ENCODE results near the gene TMEM131. TPM values are rescaled to one million over a fixed set of nuclear protein-coding genes. Genes with fewer than 3 reads are reported as not detected.

TMEM131 gene
- total and polyA plus RNA-seq, 3 donors from 2014 or later = 35.0 to 54.8 (median 49.6) TPM

DNA sequence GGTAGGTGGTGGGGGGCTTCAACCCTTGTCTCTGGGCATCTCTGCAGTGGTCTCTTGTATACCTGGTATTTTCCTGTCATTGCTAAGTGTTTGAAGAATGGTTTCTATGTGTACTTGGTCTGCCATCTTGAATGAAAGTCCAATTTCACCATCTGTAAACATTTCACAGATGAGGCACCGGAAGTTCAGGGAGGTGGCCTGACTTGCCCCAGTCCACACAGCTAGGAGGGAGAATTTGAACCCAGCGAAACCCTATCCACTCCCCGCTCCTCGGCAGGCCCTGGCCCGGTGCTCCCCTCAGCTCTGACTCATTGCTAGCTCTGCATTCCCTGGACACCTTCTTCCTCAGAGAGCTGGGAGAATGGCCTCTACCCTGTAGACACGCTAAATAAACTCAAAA is 251.8 kb downstream of the TMEM131 start:
- no peak for DNase-seq
- TF ChIP-seq POLR2A (IDR thresholded peaks at IDR 0.05) = no peak
- TF ChIP-seq, protein P1, sequence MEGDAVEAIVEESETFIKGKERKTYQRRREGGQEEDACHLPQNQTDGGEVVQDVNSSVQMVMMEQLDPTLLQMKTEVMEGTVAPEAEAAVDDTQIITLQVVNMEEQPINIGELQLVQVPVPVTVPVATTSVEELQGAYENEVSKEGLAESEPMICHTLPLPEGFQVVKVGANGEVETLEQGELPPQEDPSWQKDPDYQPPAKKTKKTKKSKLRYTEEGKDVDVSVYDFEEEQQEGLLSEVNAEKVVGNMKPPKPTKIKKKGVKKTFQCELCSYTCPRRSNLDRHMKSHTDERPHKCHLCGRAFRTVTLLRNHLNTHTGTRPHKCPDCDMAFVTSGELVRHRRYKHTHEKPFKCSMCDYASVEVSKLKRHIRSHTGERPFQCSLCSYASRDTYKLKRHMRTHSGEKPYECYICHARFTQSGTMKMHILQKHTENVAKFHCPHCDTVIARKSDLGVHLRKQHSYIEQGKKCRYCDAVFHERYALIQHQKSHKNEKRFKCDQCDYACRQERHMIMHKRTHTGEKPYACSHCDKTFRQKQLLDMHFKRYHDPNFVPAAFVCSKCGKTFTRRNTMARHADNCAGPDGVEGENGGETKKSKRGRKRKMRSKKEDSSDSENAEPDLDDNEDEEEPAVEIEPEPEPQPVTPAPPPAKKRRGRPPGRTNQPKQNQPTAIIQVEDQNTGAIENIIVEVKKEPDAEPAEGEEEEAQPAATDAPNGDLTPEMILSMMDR (IDR thresholded peaks at IDR 0.05) = no peak
- Histone ChIP-seq H3K4me3 (no peak overlapping the region), H3K36me3 (ENCODE audit: low read depth, missing control alignments) (no peaks in the 10 kb centered on the region), H3K4me1 (no peaks in the 10 kb centered on the region), H3K27me3 (no peaks in the 10 kb centered on the region), H3K27ac (no peak overlapping the region), H3K9me3 (no peaks in the 10 kb centered on the region)
- intact Hi-C loops (cut with DNase I; ENCODE audit: low total_unique reads) = no loop called here
- WGBS, 2 donors = 96 to 97% methylated on average over 6 of the region's 6 CpGs

DNA sequence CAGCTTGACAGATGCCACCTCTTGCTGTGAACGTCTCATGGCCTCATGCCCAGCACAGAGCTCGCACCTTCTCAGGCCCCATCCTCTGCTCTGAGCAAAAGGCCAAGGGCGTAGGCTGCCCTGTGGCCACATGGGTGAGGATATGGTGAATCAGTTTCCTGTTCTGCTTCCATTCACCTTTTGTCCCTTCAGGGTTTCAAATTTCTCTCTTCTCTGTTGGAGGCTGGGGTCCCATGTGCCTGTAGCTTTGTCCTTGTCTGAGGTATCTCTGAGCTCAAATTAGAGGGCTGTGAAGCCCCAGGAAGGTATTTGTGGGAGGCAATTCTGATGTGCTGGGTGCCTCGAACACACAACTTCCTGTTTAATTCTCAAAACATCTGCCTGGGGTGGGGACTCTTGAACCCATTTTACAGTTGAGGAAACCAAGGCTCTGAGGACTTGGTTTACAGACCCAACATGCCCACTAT is 253.3 kb downstream of the TMEM131 start:
- no peak for DNase-seq
- H3K27ac ChIP-seq = no peak overlapping the region
- H3K4me1 ChIP-seq = no peaks in the 10 kb centered on the region
- H3K27me3 ChIP-seq = no peaks in the 10 kb centered on the region
- WGBS, 2 donors = 69 to 80% methylated on average over 4 of the region's 4 CpGs
- intact Hi-C loops (cut with DNase I; ENCODE audit: low total_unique reads) = no loop called here
- H3K4me3 ChIP-seq = no peak overlapping the region
- no peaks in the 10 kb centered on the region for H3K9me3 ChIP-seq
- no peaks in the 10 kb centered on the region for H3K36me3 ChIP-seq (ENCODE audit: low read depth, missing control alignments)
- TF ChIP-seq, protein P1 (IDR thresholded peaks at IDR 0.05) = no peak
- no peak for TF ChIP-seq POLR2A (IDR thresholded peaks at IDR 0.05)

DNA sequence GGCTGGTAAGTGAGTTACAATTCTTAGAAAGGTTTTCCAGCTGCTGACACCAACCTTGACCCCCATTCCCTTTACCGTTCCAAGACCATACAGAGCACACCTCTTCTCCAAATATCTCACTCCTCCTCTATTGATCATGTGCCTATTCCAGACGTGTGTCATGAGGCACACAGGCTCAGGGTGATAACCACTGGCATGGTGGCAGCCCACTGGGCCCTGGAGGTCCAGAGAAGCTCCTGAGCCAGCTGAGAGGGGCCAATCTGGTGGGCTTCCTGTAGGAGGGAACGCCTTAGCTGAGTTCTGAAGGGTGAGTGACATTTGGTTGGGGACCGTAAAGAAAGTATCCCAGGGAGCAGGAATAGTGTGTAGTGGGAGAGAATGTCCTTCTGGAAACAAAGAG is 254.1 kb downstream of the TMEM131 start:
- H3K4me1 ChIP-seq = no peaks in the 10 kb centered on the region
- TF ChIP-seq POLR2A (IDR thresholded peaks at IDR 0.05) = no peak
- TF ChIP-seq, protein P1 (IDR thresholded peaks at IDR 0.05) = no peak
- H3K9me3 ChIP-seq = no peaks in the 10 kb centered on the region
- H3K36me3 ChIP-seq (ENCODE audit: low read depth, missing control alignments) = no peaks in the 10 kb centered on the region
- WGBS, 2 donors = 62 to 78% methylated on average over 4 of the region's 4 CpGs
- H3K4me3 ChIP-seq = no peak overlapping the region
- no peak for DNase-seq
- intact Hi-C loops (cut with DNase I; ENCODE audit: low total_unique reads) = no loop called here
- no peak overlapping the region for H3K27ac ChIP-seq
- no peaks in the 10 kb centered on the region for H3K27me3 ChIP-seq

DNA sequence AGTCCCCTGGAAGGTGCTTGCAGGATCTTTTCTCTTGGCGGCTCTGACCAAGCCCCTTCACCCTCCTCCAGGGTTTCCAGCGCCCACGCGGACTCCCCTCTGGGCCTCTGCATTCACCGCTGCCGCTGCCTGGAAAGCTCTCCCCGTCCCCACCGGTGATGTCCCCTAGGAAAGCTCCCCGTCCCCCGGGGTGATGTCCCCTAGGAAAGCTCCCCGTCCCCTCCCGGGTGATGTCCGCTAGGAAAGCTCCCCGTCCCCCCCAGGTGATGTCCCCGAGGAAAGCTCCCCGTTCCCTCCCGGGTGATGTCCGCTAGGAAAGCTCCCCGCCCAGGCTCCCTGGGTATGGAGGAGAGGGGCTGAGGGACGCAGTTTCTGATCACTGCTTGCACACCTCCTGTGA is 254.5 kb downstream of the TMEM131 start:
- Histone ChIP-seq H3K4me1 (no peaks in the 10 kb centered on the region), H3K27me3 (no peaks in the 10 kb centered on the region), H3K27ac (no peak overlapping the region), H3K4me3 (no peak overlapping the region), H3K36me3 (ENCODE audit: low read depth, missing control alignments) (no peaks in the 10 kb centered on the region), H3K9me3 (no peaks in the 10 kb centered on the region)
- WGBS, 2 donors = 43 to 83% methylated on average over 3 to 20 of the region's 20 CpGs
- TF ChIP-seq, protein P1 (IDR thresholded peaks at IDR 0.05) = no peak
- TF ChIP-seq POLR2A (IDR thresholded peaks at IDR 0.05) = no peak
- no peak for DNase-seq
- intact Hi-C loops (cut with DNase I; ENCODE audit: low total_unique reads) = no loop called here

DNA sequence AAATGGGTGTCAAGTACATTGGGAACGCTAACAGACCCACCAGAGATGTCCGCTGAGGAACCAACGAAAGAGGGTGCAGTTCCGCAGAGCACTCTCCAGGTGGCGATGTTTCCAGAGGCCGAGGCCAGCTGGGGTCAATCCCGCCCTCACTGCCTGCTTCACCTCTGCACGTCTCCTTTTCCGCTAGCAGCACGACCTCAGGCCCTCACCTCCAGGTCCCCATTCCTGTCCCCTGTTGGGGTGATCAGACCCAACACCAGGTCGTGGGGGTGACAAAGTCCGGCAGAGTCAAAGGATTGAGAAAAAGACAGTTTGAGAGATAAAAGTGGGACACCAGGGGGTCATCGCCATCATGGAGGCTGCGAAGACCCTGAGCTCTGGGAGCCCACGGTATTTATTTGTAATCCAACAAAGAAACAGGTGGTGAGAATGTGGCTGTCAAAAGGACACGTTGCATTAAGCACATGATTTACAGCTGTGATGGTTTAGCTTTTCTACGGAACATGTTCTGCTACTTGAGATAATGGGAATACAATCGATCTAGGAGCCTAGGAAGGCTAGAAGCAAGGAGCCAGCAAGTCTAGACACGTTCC is 255.1 kb downstream of the TMEM131 start:
- Histone ChIP-seq H3K4me1 (no peaks in the 10 kb centered on the region), H3K9me3 (no peaks in the 10 kb centered on the region), H3K27me3 (no peaks in the 10 kb centered on the region), H3K36me3 (ENCODE audit: low read depth, missing control alignments) (no peaks in the 10 kb centered on the region), H3K4me3 (no peak overlapping the region), H3K27ac (no peak overlapping the region)
- WGBS, 2 donors = 18 to 25% methylated on average over 19 of the region's 19 CpGs
- peak; percentile 68 for DNase-seq
- intact Hi-C loops (cut with DNase I; ENCODE audit: low total_unique reads) = no loop called here
- TF ChIP-seq, protein P1 (IDR thresholded peaks at IDR 0.05) = peak; percentile 47 to 69 (median 59)
- no peak for TF ChIP-seq POLR2A (IDR thresholded peaks at IDR 0.05)

Measured in testis (tissue), 3 donors.